Measurements from ENCODE around the gene UGDH.

The UGDH gene

GRCh38 chr4:39527296-39528060, at the start of gene UGDH:
UGDH (minus strand) TSS chr4:39527439; CDS start chr4:39521512, 5,927 bp downstream.
- peak; percentile 96 for DNase-seq (ENCODE audit: low read depth)
- TF ChIP-seq, protein P1, sequence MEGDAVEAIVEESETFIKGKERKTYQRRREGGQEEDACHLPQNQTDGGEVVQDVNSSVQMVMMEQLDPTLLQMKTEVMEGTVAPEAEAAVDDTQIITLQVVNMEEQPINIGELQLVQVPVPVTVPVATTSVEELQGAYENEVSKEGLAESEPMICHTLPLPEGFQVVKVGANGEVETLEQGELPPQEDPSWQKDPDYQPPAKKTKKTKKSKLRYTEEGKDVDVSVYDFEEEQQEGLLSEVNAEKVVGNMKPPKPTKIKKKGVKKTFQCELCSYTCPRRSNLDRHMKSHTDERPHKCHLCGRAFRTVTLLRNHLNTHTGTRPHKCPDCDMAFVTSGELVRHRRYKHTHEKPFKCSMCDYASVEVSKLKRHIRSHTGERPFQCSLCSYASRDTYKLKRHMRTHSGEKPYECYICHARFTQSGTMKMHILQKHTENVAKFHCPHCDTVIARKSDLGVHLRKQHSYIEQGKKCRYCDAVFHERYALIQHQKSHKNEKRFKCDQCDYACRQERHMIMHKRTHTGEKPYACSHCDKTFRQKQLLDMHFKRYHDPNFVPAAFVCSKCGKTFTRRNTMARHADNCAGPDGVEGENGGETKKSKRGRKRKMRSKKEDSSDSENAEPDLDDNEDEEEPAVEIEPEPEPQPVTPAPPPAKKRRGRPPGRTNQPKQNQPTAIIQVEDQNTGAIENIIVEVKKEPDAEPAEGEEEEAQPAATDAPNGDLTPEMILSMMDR (IDR thresholded peaks at IDR 0.05; ENCODE audit: insufficient read depth, low read depth, low read length, missing control alignments): no peak
- H3K4me3 ChIP-seq (ENCODE audit: low read depth, low read length): peak within 1 kb of the TSS; percentile 77

DNA sequence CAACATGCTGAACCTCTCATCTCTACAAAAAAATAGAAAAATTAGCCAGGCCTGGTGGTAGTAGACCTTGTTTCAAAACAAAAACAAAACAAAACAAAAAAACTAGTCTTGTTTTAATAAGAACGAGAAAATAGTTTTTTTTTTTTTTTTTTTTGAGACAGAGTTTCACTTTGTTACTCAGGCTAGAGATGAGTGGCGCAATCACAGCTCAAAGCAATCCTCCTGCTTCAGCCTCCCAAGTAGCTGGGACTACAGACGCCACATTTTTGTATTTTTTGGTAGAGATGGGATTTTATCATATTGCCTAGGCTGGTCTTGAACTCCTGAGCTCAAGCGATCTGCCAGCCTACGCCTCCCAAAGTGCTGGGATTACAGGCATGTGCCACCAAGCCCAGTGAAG, 47.7 kb upstream of the UGDH start:
- TF ChIP-seq, protein P1 (IDR thresholded peaks at IDR 0.05; ENCODE audit: insufficient read depth, low read depth, low read length, missing control alignments): no peak
- H3K4me3 ChIP-seq (ENCODE audit: low read depth, low read length): no peak overlapping the region
- peak; percentile 24 for DNase-seq (ENCODE audit: low read depth)

DNA sequence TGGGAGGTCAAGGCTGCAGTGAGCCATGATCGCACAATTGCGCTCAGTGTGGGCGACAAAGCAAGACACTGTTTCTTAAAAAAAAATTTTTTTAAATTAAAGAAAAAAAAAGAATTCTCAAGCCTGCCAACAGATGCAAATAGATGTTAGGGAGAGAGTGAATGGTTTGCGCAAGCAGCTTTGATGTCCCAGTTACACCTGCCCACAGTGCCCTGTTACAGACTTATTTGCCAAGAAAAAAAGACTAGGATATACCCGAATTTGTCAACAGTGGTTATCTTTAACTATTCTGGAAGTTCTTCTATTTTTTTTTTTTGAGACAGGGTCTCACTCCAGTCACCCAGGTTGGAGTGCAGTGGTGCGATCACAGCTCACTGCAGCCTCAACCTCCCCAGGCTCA, 44.3 kb upstream of the UGDH start:
- TF ChIP-seq, protein P1 (IDR thresholded peaks at IDR 0.05; ENCODE audit: insufficient read depth, low read depth, low read length, missing control alignments): no peak
- no peak for DNase-seq (ENCODE audit: low read depth)
- no peak overlapping the region for H3K4me3 ChIP-seq (ENCODE audit: low read depth, low read length)

GRCh38 chr4:39571054-39571453, 43.8 kb upstream of the UGDH start:
- TF ChIP-seq, protein P1 (IDR thresholded peaks at IDR 0.05; ENCODE audit: insufficient read depth, low read depth, low read length, missing control alignments): no peak
- DNase-seq (ENCODE audit: low read depth): no peak
- H3K4me3 ChIP-seq (ENCODE audit: low read depth, low read length): no peak overlapping the region

DNA sequence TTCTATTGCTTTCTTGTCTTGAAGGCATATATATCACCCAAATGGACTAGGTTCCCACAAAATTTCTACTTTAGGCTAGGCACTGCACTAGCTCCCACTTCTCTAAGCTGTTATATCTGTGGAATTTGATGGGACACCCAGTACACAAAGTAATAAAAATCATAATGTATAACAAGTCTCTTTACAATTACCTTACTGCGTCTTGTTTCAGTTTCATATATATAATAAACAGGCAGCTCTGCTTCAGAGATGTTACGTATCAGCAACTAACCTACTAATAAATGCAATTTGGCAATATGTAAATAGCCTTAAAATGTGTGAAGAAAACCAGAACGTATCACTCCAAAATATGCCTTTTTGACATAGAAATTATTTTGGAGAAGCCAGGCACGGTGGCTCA, 42.0 kb upstream of the UGDH start:
- peak overlapping the region; percentile 42 for H3K4me3 ChIP-seq (ENCODE audit: low read depth, low read length)
- TF ChIP-seq, protein P1 (IDR thresholded peaks at IDR 0.05; ENCODE audit: insufficient read depth, low read depth, low read length, missing control alignments): no peak
- peak; percentile 8 for DNase-seq (ENCODE audit: low read depth)

DNA sequence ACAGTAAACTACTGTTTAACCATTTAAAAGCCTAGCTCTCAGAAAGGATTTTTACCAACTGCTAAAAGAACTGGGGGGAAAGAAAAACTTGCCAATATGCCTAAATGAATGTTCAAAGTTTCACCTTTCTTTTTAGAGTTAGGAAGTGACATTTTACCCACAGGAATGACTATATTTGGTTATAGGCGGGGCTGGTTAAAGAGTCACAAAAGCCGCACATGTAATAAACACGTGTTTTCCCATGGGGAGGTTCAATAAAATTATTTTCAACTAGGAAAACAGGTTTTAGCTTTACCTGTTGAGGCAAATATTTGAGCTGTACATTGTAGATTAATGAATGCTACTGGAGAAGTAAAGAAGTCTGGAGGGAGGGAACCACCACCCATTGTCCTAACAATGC, 41.6 kb upstream of the UGDH start:
- TF ChIP-seq, protein P1 (IDR thresholded peaks at IDR 0.05; ENCODE audit: insufficient read depth, low read depth, low read length, missing control alignments): no peak
- DNase-seq (ENCODE audit: low read depth): peak; percentile 69
- peak overlapping the region; percentile 42 for H3K4me3 ChIP-seq (ENCODE audit: low read depth, low read length)

All from GM12865 (cell line).